GM18507 (cell line): ENCODE results near the gene ANTKMT.
"Not testable (repeated sequence)": the region's sequence is repeated elsewhere in the genome, so short reads cannot be mapped to it uniquely, and the experiment has no call there.

ENCODE experiments used
- DNase-seq: peaks from one replicate; pipeline ENCODE4 v3.0.0; 2011; ENCODE audit warnings: low read depth; ENCODE audit not compliant: insufficient read length; ENCODE audit errors: extremely low spot score
- FAIRE-seq: peaks from 2 replicates; lab custom pipeline; 2011; peaks lifted over from hg19 to GRCh38; lab: Jason Lieb, UNC

The ANTKMT gene

DNA sequence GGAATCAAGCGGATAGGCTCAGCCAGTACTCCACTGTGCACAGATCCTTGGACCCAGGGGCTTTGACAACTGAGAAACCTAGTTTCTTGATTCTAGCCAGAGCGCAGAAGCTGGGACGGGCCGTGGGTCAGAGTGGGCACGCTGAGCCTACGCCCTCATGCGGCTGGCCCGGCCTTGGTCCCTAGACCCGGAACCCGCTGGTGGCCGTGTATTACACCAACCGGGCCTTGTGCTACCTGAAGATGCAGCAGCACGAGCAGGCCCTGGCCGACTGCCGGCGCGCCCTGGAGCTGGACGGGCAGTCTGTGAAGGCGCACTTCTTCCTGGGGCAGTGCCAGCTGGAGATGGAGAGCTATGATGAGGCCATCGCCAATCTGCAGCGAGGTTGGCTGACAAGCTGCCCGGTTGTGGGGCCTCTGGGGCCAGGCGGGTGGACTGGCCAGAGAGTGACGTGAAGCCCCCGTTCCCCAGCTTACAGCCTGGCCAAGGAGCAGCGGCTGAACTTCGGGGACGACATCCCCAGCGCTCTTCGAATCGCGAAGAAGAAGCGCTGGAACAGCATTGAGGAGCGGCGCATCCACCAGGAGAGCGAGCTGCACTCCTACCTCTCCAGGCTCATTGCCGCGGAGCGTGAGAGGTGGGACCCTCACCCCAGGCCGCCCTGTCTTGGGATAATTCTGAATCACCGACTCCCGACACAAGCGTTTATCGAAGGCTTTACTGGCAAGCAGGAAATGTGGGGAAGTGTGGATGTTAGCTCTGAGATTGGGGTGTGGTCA, 39.8 kb upstream of the ANTKMT start:
- FAIRE-seq (peak; percentile 54), DNase-seq (no peak)

DNA sequence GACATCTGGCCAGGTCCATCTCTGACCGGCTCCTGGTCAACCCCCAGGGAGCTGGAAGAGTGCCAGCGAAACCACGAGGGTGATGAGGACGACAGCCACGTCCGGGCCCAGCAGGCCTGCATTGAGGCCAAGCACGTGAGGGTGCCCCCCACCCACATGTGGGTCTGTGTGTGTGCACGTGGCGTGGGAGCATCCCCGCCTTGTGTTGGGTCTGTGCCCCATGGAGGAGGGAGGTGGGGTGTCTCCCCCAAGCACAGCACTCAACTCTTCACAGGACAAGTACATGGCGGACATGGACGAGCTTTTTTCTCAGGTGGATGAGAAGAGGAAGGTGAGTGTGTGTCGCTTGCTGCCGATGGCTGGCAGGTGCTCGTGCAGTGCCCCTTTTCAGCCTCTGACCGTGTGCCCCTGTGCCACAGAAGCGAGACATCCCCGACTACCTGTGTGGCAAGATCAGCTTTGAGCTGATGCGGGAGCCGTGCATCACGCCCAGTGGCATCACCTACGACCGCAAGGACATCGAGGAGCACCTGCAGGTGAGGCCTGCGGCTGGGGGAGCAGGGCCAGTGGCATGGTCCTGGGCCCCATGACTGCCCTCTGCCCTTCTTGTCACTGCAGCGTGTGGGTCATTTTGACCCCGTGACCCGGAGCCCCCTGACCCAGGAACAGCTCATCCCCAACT, 39.1 kb upstream of the ANTKMT start:
- DNase-seq: no peak
- FAIRE-seq: no peak

DNA sequence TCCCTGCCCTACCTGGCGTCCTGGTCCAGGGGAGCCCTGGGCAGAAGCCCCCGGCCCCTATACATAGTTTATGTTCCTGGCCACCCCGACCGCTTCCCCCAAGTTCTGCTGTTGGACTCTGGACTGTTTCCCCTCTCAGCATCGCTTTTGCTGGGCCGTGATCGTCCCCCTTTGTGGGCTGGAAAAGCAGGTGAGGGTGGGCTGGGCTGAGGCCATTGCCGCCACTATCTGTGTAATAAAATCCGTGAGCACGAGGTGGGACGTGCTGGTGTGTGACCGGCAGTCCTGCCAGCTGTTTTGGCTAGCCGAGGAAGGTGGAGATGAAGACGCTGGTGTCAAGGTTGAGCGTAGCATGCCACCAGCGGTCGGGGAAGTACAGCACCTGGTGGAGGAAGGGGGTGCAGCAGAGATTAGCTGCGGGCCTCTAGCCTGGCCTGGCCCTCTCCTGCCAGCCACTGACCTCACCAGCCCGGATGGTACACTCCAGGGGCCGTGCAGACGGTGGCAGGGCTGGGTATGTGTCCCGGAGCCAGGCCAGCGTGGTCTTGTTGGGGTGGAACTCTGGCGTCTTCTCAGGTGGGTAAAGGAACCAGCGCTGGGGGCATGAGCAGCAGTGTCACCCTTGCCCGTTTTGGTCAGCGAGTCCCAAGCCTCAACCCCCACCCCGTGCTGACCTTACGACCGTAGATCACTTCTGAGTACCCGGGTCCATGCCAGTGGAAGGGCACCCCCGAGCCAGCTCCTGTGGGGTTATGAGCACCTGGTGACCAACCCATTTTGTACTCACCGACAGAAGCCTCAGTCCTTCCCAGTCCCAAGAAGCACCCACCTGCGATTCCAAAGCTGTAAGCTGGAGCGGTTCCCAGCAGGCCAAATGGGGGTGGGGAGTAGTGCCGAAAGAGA, 38.2 kb upstream of the ANTKMT start:
- DNase-seq (no peak), FAIRE-seq (no peak)

DNA sequence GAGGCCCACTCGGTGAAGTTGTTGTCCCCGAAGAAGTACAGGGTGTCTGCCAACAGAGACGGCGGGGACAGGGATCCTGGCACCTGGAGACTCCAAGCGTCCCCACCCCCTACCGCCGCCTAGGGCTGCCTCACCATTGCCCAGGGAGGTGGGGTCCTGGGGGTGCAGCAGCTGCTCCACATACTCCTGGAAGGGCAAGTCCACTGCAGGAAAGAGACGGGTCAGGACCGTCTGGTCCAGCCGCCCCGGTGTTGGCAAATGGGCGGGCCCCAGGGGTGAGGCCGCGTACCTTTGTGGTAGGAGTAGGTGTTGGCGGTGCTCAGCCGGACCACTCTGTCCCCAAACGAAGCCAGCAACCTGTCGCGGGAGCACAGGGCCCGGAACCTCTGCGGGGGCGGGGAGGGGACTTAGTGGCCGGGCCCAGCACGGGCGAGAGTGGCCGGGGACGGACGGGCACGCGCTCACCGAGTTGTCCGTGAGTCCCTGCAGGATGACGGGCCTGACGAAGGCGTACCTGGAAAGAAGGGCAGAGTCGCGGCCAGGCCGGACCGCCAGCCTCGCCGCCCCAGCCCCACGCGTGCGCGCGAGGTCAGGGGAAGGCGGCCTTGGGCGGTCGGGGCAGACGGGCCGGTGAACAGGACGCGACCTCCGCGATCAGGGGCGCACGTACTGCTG, 37.4 kb upstream of the ANTKMT start:
- DNase-seq: no peak
- FAIRE-seq: no peak

DNA sequence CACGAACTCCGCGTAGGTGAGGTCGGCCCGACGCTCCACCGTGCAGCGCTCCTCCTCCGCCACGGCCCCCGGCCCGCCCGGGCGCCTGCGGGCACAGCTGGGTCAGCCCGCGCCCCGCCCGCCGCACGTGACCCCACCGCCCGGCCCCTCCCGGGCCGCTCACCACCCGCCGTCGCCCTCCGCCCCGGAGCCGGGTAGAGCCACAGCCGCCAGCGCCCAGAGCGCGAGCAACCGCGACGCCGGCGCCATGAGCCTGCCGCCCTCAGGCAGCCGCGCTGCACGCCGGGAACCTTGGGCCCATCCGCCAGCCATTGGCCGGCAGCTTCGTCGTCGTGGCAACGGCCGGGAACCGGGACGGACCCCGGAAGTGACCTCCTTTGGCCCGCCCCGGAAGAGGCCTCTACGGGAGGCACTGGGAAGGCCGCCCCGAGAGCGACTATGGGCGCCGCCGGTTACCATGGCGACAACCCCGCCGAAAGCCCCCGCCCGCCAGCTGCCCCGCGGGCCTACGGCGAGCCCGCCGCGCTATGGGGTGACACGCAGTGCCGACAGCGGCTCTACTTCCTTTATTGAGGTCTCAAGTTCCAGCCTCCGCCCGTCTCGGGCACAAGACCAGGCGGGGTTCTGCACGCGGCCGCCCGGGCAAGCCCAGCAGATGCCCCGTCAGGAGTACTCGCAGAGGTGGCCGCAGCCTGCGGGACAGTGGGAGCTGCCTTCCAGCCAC, 36.7 kb upstream of the ANTKMT start, which contains the start of gene JMJD8:
Gene JMJD8 (minus strand): TSS at position 264 of the 724 bp plus-strand sequence. CDS start 15 bp downstream, at position 249.
- DNase-seq (peak; percentile 93), FAIRE-seq (peak; percentile 98)

DNA sequence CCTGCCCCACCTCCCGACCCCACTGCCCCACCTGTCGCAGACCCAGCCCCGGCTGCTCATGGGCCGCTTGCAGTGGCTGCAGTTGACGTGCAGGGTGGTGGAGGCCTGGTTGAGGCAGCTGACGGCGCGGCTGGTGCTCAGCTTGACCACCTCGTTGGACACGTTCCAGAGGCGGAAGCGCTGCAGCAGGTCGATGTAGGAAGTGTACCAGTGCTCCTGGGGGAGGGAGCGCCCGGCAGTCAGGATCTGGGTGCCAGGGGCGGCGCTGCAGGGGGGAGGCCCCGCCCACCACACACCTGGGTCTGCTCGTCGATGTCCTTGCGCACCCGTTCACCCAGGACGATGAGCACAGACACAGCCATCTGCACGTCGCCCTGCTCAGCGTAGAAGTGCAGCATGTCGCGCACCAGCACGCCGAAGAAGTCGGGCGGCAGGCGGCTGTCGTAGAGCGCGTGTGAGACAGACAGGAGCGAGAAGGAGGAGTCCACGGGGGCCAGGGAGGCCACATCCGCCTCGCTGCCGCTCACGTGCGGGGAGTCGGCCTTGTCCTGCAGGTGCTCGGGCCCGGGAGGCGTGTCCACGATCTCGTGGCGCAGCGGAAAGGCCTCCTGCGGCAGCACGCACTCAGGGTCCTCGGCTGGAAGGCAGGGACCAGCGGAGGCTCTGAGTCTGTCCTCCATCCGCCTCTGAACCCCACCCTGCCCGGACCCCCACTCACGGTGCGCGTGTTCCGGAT, 35.8 kb upstream of the ANTKMT start:
- FAIRE-seq (no peak), DNase-seq (no peak)

DNA sequence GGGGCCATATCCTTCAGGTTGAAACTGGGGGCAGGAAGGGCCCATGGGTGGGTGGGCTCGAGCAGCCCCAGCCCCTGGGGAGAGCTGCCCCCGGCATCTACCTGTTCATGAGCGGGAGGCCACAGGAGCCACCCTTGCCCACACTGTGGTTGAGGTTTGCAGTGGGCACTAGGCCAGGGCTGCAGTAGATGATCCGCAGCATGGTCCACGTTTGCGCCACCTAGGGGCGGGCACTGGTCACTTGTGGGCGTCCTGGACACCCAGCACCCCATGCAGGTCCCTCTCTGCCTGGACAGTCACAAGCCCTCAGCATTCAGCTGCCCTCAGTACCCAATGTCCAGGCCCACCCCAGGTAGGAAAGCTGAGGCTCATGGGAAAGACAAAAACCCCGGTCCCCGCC, 35.0 kb upstream of the ANTKMT start:
- FAIRE-seq: no peak
- DNase-seq: no peak

DNA sequence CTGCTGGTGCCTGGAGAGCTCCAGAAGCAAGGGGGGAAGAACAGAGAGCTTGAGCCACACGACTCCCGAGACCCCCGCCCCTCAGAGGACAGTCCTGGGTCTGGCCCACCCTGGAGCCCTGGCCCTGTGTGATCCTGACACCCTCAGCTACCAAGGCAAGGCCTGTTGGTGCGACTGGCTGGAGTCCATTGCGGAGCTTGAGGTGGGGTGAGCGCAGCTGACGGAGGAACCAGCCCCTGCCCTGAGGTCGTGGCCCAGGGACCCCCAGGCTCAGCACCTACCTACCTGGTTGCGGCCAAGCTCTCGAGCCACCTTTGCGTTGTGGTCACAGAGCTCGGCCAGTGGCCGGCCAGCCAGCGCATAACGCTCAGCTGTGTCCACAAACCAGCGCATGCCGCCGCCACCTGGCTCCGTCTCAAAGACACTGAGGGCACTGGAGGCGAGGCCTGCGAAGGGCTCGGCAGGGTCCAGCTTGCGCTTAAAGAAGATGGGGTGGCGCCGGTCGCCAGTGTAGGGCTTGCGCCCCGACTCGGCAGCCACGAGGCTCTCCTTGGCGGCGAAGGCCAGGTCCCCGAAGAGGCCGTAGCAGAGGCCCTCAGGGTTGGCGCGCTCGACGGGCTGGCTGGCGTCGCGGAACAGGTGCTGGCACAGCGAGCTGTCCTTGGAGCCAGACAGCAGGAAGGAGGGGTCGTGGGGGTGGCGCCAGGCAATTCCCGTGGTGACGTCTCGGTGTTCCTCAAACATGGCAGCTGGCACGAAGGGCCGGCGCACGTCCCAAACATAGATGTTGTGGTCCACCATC, 34.3 kb upstream of the ANTKMT start:
- DNase-seq (no peak), FAIRE-seq (no peak)

DNA sequence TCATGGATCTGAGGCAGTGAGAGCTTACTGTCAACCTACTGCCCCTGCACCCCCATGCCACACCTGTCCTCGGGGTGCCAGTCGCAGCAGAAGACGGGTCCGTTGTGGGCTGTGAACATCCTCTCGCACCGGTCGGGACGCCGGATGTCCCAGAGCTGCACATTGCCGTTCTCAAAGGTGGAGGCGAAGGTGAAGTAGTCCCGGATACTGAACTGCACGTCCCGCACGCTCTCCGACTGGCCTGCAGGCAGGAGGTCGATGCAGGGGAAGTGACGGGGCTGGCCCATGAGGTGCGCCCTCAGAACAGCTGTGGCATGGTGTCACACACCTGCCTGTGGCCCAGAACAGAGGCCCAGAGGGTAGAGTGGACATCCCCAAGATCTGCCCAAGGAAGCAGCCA, 33.4 kb upstream of the ANTKMT start:
- no peak for FAIRE-seq
- no peak for DNase-seq

DNA sequence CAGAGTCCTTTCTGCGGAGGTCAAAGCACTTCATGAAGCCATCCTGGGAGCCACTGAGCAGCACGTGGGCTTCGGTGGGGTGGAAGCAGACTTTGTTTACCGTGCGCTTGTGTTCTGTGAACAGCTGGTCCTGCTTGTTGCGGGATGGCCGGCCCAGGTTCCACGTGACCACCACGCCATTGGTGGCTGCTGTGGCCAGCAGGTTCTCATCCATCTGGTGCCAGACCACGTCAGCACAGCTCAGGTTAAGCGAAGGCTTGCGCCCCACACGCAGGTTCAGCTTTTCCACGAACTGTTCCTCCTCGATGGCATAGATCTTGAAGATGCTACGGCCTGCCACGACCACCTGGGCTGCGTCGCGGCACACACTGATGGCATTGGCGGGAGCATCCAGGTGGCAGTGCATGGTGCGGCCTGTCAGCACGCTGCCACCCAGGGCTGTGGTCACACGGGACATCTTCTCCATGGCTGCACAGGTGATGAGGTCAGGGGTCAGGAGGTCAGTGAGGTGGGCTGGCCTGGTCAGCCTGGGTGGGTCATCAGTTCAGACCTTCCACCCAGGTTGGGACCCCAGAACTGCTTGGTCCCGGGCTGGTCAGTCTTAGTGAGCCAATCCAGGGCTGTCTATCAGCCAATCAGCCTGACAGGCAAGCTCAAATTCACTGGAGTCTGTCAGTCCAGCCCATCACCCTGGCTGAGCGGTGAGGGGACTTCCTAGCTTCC, 31.6 kb upstream of the ANTKMT start:
- DNase-seq: no peak
- no peak for FAIRE-seq

DNA sequence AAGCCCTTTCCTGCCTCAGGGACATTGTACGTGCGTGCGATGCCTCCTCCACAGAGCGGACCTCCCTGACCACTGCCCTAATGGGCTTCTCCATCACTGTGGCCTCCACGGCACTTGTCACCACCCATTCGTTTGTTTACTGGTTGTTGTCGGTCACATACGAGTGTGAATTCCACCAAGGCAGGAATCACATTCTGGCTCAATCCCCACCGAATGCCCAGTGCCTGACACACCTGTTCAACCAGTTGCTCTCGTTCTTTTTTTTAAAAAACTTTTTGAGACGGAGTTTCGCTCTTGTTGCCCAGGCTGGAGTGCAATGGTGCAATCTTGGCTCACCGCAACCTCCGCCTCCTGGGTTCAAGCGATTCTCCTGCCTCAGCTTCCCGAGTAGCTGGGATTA, 29.7 kb upstream of the ANTKMT start:
- not testable (repeated sequence) for FAIRE-seq, DNase-seq

DNA sequence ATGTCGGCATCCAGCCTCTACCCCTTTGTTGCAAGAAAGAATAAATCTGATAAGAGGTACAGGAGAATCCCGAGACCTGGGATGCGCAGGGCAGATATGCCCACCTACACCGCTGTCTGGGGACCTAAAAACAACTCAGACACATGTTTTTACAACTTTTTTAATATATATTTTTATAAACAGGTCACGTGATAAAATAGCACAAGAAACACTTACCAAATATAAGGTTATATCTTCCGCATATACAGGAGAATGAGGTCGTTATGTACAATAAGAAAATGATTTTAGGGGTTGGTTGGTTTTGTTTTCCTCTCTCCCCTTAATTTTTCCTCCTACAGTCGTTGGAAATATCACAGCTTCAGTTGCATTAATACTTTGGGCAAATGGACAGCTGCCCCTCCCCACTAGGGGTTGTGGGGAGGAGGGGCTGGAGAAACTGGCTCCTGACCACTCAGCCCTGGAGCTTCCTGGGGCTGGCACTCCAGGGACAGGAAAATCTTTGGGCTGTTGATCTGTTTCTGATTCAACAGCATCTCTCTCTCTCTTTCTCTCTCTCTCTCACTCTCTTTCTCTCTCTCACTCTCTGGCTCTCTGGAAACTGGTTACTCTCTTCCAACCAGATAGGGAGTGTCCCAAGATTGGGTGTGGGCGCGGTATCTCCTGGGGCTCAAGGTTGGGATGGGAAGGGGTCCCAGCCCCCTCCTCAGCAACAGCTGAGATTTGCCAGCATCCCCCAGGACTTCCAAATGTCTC, 28.4 kb upstream of the ANTKMT start:
- FAIRE-seq: no peak

DNA sequence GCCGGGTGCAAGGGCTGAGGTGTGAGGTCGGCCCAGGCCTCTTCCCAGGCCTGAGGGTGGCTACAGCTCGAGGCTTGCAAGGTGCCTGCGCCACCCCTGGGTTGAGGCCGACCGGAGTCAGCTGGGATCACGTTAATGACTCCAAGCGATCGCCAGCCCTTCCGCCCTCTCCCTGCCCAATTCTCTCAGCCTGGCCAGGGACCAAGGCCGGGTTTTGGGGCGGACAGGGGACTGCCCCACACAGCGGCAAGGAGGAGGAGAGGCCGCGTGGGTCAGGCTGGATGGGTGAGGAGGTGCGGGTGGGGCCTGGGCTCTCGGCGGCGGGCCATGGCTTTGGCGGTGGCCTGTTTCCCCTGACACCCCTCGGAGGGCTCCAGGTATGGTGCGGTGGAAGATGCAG, 27.6 kb upstream of the ANTKMT start:
- DNase-seq (no peak), FAIRE-seq (no peak)

More for the DNA sequence above, 28.4 kb upstream of the ANTKMT start:
- DNase-seq: no peak

DNA sequence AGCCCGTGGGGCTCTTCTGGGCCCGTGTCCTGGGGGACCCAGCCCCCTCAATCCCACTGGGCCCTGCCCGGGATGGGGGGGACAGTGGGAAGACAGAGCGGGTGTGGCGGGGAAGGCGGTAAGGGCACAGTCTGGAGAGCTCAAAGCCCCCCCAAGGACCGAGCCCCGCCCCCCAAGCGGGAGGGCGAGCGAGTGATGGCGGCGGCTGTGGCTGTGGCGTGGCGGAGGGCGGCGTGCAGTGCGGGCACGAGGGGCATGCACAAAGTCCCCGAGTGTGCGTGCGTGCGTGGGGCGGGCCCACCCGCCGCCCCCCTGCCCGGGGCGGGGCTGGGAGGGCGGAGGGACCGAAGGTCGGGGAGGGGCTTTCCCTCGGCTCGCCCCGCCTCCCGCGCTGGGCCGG, 27.2 kb upstream of the ANTKMT start:
- DNase-seq (no peak), FAIRE-seq (no peak)

DNA sequence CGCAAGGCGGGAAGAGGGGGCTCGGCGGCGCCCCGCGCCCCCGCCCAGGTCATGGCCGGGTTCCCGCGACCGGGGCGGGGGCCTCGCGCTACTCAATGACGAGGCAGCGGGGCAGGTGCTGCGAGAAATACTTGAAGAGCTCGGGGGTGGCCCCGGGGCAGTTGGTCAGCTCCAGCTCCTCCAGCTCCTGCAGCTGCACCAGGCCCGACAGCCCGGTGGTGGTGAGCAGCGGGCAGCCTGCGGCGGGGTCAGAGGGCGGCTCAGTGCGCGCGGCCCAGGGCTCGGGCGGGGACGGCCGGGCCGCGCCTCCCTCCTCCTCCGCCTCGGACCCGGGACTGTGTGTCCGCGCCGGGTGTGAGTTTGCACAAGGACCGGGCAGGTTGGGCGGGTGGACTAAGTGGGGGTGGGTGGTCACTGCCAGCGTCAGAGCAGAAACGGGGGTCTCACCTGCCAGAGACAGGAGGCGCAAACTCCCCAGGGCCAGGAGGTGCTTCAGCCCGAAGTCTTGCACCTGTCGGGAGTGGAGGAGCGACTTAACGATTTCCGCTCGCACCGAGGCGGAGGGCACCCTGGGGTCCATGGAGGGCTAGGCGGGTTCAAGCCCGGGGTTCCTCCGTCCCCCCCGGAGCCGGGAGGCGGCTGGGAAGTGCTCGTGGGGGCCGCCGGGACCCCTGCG, 26.6 kb upstream of the ANTKMT start:
- FAIRE-seq (no peak), DNase-seq (no peak)

DNA sequence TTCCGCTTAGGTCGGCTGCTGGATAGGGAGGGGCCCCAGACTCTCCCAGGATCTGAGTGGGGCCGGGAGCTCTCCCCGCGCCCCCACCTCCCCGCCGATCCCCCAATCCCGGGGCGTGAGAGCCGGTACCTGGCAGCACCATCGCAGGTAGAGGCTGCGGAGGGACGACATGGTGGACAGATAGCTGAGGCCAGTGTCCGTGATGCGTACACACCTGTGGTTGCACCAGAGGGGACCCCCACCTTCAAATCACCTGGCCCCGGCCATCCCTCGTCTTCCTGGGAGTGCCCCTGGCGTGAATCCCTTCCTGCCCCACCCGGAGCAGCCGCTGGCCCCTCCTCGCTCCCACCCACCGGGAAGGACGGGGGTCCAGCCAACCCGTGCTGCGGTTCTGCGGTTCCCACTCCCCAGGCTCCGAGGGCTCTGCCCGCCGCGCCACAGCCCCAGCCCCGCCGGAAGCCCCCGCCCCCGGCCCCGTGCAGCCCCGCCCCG, 26.0 kb upstream of the ANTKMT start:
- DNase-seq: no peak
- FAIRE-seq: no peak
